WERI-Rb-1 (cell line): ENCODE data around the gene AGO4.
"Not testable (repeated sequence)": the region's sequence is repeated elsewhere in the genome, so short reads cannot be mapped to it uniquely, and the experiment has no call there.

Source experiments
- DNase-seq: peaks from one replicate; pipeline ENCODE4 v3.0.0-alpha.2; 2020
- H3K27ac ChIP-seq: fragments of 250-450 bp; sonication (Bioruptor Pico); 2 replicates; pipeline ENCODE4 v1.5.1; 2020; ENCODE audit warnings: mild to moderate bottlenecking, moderate library complexity
- H3K27me3 ChIP-seq: fragments of 250-450 bp; sonication (Bioruptor Pico); 2 replicates; pipeline ENCODE4 v1.5.1; 2021; ENCODE audit warnings: mild to moderate bottlenecking, low read depth, moderate library complexity; ENCODE audit not compliant: insufficient read depth, severe bottlenecking
- H3K36me3 ChIP-seq: fragments of 250-450 bp; sonication (Bioruptor Pico); 2 replicates; pipeline ENCODE4 v1.5.1; 2020; ENCODE audit warnings: mild to moderate bottlenecking, moderate library complexity
- H3K4me3 ChIP-seq: 2 replicates; pipeline ENCODE4 v1.5.1; 2011; ENCODE audit warnings: low read depth, mild to moderate bottlenecking, control low read depth, low read length
- H3K9me3 ChIP-seq: fragments of 250-450 bp; sonication (Bioruptor Pico); 2 replicates; pipeline ENCODE4 v1.5.1; 2021; ENCODE audit warnings: mild to moderate bottlenecking, moderate library complexity; ENCODE audit not compliant: severe bottlenecking
- CTCF ChIP-seq: IDR thresholded peaks from 2 replicates; pipeline ENCODE4 v1.5.1; 2011; ENCODE audit warnings: low read depth, mild to moderate bottlenecking, control low read depth, inconsistent platforms, low read length

Gene AGO4

GRCh38 chr1:35809114-35810095 lies 1.6 kb downstream of the AGO4 start:
- H3K4me3 ChIP-seq = peak overlapping the region; percentile 93
- DNase-seq = no peak
- H3K27ac ChIP-seq = no peak overlapping the region
- H3K9me3 ChIP-seq = no peaks in the 10 kb centered on the region
- TF ChIP-seq CTCF = no peak
- H3K36me3 ChIP-seq = peaks cover 4% of the 10 kb centered on the region
- H3K27me3 ChIP-seq = no peaks in the 10 kb centered on the region

- DNase-seq = no peak
- Histone ChIP-seq H3K27ac (no peak overlapping the region), H3K4me3 (no peak overlapping the region)
Measured at GRCh38 chr1:35810096-35810881, 2.5 kb downstream of the AGO4 start.

GRCh38 chr1:35812754-35813153 lies 4.9 kb downstream of the AGO4 start:
- H3K9me3 ChIP-seq, H3K27me3 ChIP-seq, DNase-seq, H3K4me3 ChIP-seq, H3K36me3 ChIP-seq, H3K27ac ChIP-seq: not testable (repeated sequence)

More at GRCh38 chr1:35810096-35810881, 2.5 kb downstream of the AGO4 start:
- TF ChIP-seq CTCF = no peak
- Histone ChIP-seq H3K27me3 (no peaks in the 10 kb centered on the region), H3K9me3 (no peaks in the 10 kb centered on the region), H3K36me3 (peaks cover 4% of the 10 kb centered on the region)

GRCh38 chr1:35825255-35825654 lies 17.4 kb downstream of the AGO4 start:
- no peaks in the 10 kb centered on the region for H3K27me3 ChIP-seq
- TF ChIP-seq CTCF = no peak
- no peak overlapping the region for H3K4me3 ChIP-seq
- H3K9me3 ChIP-seq = no peaks in the 10 kb centered on the region
- no peak overlapping the region for H3K27ac ChIP-seq
- DNase-seq = no peak
- peaks cover 37% of the 10 kb centered on the region for H3K36me3 ChIP-seq

GRCh38 chr1:35832276-35832905 lies 24.6 kb downstream of the AGO4 start:
- Histone ChIP-seq H3K27me3 (no peaks in the 10 kb centered on the region), H3K36me3 (peaks cover 64% of the 10 kb centered on the region)
- no peak for TF ChIP-seq CTCF

GRCh38 chr1:35833395-35833794 lies 25.6 kb downstream of the AGO4 start:
- no peak overlapping the region for H3K4me3 ChIP-seq
- no peak for TF ChIP-seq CTCF
- peaks cover 68% of the 10 kb centered on the region for H3K36me3 ChIP-seq
- no peak overlapping the region for H3K27ac ChIP-seq
- H3K27me3 ChIP-seq = no peaks in the 10 kb centered on the region
- H3K9me3 ChIP-seq = no peaks in the 10 kb centered on the region
- no peak for DNase-seq

More at GRCh38 chr1:35832276-35832905, 24.6 kb downstream of the AGO4 start:
- no peak overlapping the region for H3K4me3 ChIP-seq
- no peaks in the 10 kb centered on the region for H3K9me3 ChIP-seq
- DNase-seq = no peak
- no peak overlapping the region for H3K27ac ChIP-seq
